GM19467 (cell line): ENCODE measurements around the gene TRIM49.
"Not testable (repeated sequence)": the region's sequence is repeated elsewhere in the genome, so short reads cannot be mapped to it uniquely, and the experiment has no call there.

ENCODE experiments used
- ATAC-seq: cut with Tn5 transposase; IDR thresholded peaks from one replicate; pipeline ENCODE4 v1.9.1; 2021; ENCODE audit warnings: mild to moderate bottlenecking, moderate library complexity; ENCODE audit not compliant: unreplicated experiment

The TRIM49 gene

GRCh38 chr11:89808475-89808874, at the start of gene TRIM49:
Gene TRIM49 (minus strand): TSS chr11:89808575. CDS start chr11:89804469, 4,106 bp downstream.
- ATAC-seq: not testable (repeated sequence)

GRCh38 chr11:89826694-89827093, 18.3 kb upstream of the TRIM49 start:
- ATAC-seq: not testable (repeated sequence)

- not testable (repeated sequence) for ATAC-seq
Observed at GRCh38 chr11:89820008-89820407, 11.6 kb upstream of the TRIM49 start.

- ATAC-seq: not testable (repeated sequence)
Observed at GRCh38 chr11:89813535-89813934, 5.2 kb upstream of the TRIM49 start.

- ATAC-seq: not testable (repeated sequence)
Observed at GRCh38 chr11:89787506-89788063, 20.8 kb downstream of the TRIM49 start.

- ATAC-seq: not testable (repeated sequence)
Observed at GRCh38 chr11:89785726-89786125, 22.6 kb downstream of the TRIM49 start.

- not testable (repeated sequence) for ATAC-seq
Observed at GRCh38 chr11:89750822-89751221, 57.6 kb downstream of the TRIM49 start.
